Measurements from ENCODE around the gene CALHM2. TPM values are rescaled to one million over a fixed set of nuclear protein-coding genes. Genes with fewer than 3 reads are reported as not detected.

CALHM2 gene
- polyA plus RNA-seq, 2 of the 4 experiments (the other 2 are of a cell fraction): 2.5 to 2.6 TPM

- POLR2A ChIA-PET: interaction anchor here (1.0 to 1.7 kb wide), 2 partner anchors 8 to 29 kb away, joined by 3 to 7 read pairs; partner anchors contain the start of gene TAF5
- Histone ChIP-seq H3K4me1 (peaks cover 28% of the 10 kb centered on the region), H3K27ac (peak overlapping the region; percentile 90 to 96), H3K4me2 (peak overlapping the region; percentile 98), H3K9me3 (no peaks in the 10 kb centered on the region), H3K4me3 (peak overlapping the region; percentile 88)
- FAIRE-seq (no peak), DNase-seq (ENCODE audit: low read depth in 1 of 2, low spot score in 1 of 2) (no peak), ATAC-seq (peak; percentile 2 to 15; a peak in 3 of 6 replicates)
- CTCF ChIA-PET: interaction anchor here (1.1 to 2.0 kb wide), 2 partner anchors 8 to 28 kb away, joined by 3 to 11 read pairs; partner anchors contain the start of gene TAF5
- WGBS (ENCODE audit: missing lambda C conversion rate): 0% methylated on average over 8 of the region's 8 CpGs
- TF ChIP-seq PHF8 (IDR thresholded peaks at IDR 0.05; ENCODE audit: borderline replicate concordance, low read depth) (peak; percentile 41; the same call in 1 of the 2 replicates), KDM1A (IDR thresholded peaks at IDR 0.05; ENCODE audit: low read depth) (no peak)
These were observed 55.4 kb downstream of the CALHM2 start for GRCh38 chr10:103396789-103397087.

Other genes with a start within 250 kb of the CALHM2 start
- 0.12 and 0.34 TPM in 2 replicates for gene RPEL1, start 206.5 kb downstream of the CALHM2 start, polyA plus RNA-seq (2011; rRNA removed)
- gene RPEL1, start 206.5 kb downstream of the CALHM2 start, polyA plus RNA-seq (2017; fragmentation: RNase III; extraction: RNeasy Plus Mini Kit Qiagen cat#74134 plus additional on column Dnase treatment): 0.13 to 0.20 TPM (median 0.16 TPM) in 3 replicates
- gene INA, start 175.2 kb downstream of the CALHM2 start, polyA plus RNA-seq (2011; rRNA removed): 30.2 and 32.0 TPM in 2 replicates
- gene INA, start 175.2 kb downstream of the CALHM2 start, polyA plus RNA-seq (2017; fragmentation: RNase III; extraction: RNeasy Plus Mini Kit Qiagen cat#74134 plus additional on column Dnase treatment): 20.9 to 22.7 TPM (median 22.5 TPM) in 3 replicates
- 11.8 and 17.6 TPM in 2 replicates for gene PCGF6, start 101.2 kb downstream of the CALHM2 start, polyA plus RNA-seq (2011; rRNA removed)
- gene PCGF6, start 101.2 kb downstream of the CALHM2 start, polyA plus RNA-seq (2017; fragmentation: RNase III; extraction: RNeasy Plus Mini Kit Qiagen cat#74134 plus additional on column Dnase treatment): 11.3 to 13.6 TPM (median 11.8 TPM) in 3 replicates
- 4.1 and 5.3 TPM in 2 replicates for gene TAF5, start 84.4 kb downstream of the CALHM2 start, polyA plus RNA-seq (2011; rRNA removed)
- gene TAF5, start 84.4 kb downstream of the CALHM2 start, polyA plus RNA-seq (2017; fragmentation: RNase III; extraction: RNeasy Plus Mini Kit Qiagen cat#74134 plus additional on column Dnase treatment): 3.6 to 4.1 TPM (median 3.9 TPM) in 3 replicates
- gene ATP5MK, start 55.9 kb downstream of the CALHM2 start, polyA plus RNA-seq (2011; rRNA removed): 492 and 504 TPM in 2 replicates
- gene ATP5MK, start 55.9 kb downstream of the CALHM2 start, polyA plus RNA-seq (2017; fragmentation: RNase III; extraction: RNeasy Plus Mini Kit Qiagen cat#74134 plus additional on column Dnase treatment): 648 to 682 TPM (median 679 TPM) in 3 replicates
- 32.6 and 37.5 TPM in 2 replicates for gene PDCD11, start 55.7 kb downstream of the CALHM2 start, polyA plus RNA-seq (2011; rRNA removed)
- gene PDCD11, start 55.7 kb downstream of the CALHM2 start, polyA plus RNA-seq (2017; fragmentation: RNase III; extraction: RNeasy Plus Mini Kit Qiagen cat#74134 plus additional on column Dnase treatment): 23.5 to 30.8 TPM (median 26.2 TPM) in 3 replicates
- gene CALHM1, start 6.5 kb upstream of the CALHM2 start, polyA plus RNA-seq (2011; rRNA removed): not detected in 2 replicates
- not detected in 3 replicates for gene CALHM1, start 6.5 kb upstream of the CALHM2 start, polyA plus RNA-seq (2017; fragmentation: RNase III; extraction: RNeasy Plus Mini Kit Qiagen cat#74134 plus additional on column Dnase treatment)
- gene CALHM3, start 26.9 kb upstream of the CALHM2 start, polyA plus RNA-seq (2011; rRNA removed): 0.08 and 0.17 TPM in 2 replicates
- gene CALHM3, start 26.9 kb upstream of the CALHM2 start, polyA plus RNA-seq (2017; fragmentation: RNase III; extraction: RNeasy Plus Mini Kit Qiagen cat#74134 plus additional on column Dnase treatment): 0.09 to 0.21 TPM (median 0.17 TPM) in 3 replicates
- gene NEURL1, start 41.3 kb upstream of the CALHM2 start, polyA plus RNA-seq (2011; rRNA removed): 0.06 and 0.09 TPM in 2 replicates
- gene NEURL1, start 41.3 kb upstream of the CALHM2 start, polyA plus RNA-seq (2017; fragmentation: RNase III; extraction: RNeasy Plus Mini Kit Qiagen cat#74134 plus additional on column Dnase treatment): 0.12 to 0.37 TPM (median 0.26 TPM) in 3 replicates